ENCODE data around the gene KLHL40.

GRCh38 chr3:42717306-42717705 is 32.0 kb downstream of the KLHL40 start:
- TF ChIP-seq CTCF (IDR thresholded peaks at IDR 0.05; ENCODE audit: insufficient read depth, low read depth, low read length) (no peak), EZH2 (IDR thresholded peaks at IDR 0.05; ENCODE audit: insufficient read depth, low read length) (no peak)
